ENCODE results near the gene MAML3. TPM values are rescaled to one million over a fixed set of nuclear protein-coding genes. Genes with fewer than 3 reads are reported as not detected.

The MAML3 gene
- polyA plus RNA-seq, 1 donor = 17.2 TPM

DNA sequence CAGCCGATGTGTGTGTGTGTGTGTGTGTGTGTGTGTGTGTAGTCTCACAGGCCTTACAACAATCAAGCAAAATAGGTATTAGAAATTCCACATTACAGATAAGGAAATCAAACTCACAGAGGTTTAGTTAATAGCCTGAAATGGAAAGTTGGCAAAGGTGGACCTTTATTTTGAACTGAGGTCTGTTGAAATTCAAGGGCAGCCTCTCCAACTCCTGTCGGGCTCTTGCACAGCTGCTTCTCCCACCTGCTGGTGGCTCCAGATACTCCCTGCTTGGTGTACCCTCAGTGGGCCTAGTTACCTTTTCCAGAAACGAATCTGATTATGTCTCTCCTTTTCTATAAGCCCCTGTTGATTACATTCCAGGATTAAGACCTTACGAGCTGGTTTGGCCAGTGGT is 292.5 kb downstream of the MAML3 start:
- DNase-seq = no peak

DNA sequence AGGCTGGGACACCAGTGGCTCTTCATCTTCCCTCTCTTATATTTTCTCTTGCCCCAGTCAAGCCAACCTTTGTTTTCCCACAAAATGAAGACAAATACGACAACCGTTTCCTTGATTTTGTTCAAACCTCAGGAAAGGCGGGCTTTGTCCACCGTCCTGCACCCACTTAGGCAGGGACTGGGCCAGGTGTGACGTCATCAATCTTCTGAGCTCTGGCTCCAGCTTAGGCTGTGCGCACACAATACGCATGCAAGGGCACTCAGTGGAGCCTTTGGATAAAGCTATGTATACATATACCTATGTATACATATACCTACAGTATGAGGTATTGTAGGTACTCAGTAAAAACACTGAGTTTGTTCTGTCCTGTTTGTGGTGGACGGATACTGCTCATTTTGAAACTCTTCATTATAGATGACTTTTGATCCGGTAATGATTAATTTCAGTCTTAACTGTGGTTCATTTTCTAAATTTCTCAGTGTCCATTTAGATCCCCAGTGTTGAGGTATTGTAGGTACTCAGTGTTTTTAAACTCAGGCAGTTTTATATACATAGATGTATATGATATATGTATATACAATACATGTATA is 293.5 kb downstream of the MAML3 start:
- no peak for DNase-seq

DNA sequence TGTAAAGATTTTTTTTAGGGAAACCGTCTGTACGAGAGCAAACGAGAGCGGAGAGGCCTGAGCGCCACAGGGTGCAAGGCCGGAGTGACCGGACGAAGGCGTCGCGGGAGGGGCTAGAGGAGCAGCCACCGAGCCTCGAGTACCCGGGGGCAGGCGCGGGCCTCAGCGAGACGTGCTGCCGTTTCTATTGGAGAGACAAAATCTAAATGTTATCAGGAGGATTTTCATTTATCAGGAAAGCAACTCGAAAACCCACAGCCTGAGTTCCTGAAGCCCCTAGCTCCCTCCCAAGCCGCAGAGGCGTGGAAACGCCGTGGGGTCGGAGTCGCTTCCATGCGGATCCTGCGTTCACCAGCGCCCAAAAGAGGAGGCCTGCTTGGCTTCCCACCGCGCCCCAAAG is 294.1 kb downstream of the MAML3 start:
- no peak for DNase-seq

DNA sequence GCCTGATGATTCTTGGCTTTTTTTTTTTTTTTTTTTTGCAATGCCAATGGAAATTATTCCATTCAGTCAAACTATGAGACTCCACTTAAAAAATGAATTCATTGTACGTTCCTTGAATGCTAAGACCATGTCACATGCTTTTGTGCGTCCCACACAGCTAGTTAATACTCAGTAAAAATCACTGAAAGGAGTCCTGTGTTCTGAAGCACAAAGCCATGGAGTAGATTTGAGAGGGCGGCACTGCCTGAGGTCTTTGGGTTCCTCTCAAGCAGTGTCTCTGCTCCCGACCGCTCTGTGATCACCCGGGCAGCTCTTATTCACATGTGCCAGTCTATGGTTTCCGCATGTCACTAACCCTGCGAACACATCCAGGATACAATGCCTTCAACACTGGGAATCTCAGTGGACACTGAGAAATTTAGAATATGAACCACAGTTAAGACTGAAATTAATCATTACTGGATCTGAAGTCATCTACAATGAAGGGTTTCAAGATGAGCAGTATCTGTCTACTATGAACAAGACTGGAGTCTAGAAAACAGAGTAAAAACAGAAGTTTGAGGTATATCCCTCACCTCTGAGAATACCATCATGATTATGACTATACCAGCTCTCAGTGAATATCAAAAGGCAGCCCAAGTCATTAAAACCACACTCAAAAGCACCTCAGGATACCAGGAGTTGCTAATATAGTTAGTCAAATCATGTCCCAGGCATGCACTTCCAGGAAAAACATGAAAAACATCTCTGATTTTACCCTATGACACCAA is 295.4 kb downstream of the MAML3 start:
- no peak for DNase-seq

DNA sequence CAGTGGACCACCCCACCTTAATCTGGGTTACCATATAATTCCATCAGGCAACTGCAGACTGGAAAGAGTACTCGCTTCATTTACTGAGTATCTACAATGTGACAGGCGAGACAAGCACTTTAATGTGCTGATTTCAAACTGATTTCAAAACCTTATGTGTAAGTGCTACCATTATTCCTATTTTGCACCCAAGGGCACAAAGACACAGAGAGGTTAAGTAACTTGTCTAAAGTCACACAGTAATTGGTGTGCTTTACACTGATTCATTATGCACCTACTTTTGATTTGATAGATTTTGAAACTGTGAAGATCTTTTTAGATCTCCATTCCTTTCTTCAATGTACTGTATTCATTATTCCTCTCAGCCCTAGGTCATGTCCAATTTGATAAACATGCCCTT is 296.0 kb downstream of the MAML3 start:
- DNase-seq = no peak

DNA sequence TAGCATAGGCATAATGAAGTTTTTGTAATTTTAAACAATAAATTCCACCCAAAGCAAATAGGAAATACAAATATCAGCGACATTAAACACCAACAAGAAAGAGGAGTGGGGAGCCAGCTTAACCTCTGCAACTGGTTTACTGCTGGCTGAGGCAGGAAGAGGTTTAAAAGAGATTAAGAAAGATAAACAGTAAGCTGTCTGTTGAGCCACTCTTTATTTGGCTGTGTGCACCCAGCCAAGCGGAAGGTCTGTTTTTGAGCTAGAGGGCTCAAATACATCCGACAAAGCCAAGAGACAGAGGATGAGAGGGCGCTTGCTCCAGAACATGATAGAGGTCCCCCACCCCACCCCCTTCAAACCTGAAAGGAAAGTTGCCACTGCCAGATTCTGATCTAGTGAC is 297.0 kb downstream of the MAML3 start:
- DNase-seq = no peak

DNA sequence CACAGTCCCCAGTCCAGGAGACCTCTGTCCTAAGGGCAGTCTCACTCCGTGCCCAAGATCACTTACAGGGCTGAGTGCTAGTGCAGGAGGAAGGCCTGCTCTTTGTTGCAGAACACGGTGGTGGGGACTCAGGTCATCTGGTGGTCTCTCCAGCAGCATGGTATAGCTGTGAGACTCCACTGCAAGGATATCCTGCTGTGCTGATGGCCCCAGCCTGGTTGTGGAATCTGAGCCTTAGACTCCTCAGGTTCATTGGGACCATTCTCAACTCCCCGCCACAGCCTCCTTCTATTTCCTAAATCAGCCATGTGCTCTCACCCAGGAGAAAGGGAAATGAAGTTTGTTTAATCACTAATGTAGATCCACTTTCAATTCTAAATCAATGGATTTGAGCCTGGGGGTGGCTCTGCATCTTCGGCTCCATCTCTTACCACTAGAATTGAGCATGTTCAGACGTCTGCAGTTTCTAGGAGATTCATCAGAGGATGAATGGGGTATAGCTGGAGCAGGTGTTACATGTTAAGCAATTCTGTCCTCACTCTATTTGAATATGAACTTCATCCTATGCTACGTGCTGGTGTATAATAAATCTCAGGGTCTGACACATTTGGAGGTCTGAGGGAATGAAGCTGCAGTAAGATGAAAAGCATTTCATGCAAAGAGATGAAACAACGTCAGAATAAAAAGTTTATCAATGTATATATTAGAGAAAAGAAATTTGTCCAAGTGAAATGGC is 299.1 kb downstream of the MAML3 start:
- DNase-seq = no peak

DNA sequence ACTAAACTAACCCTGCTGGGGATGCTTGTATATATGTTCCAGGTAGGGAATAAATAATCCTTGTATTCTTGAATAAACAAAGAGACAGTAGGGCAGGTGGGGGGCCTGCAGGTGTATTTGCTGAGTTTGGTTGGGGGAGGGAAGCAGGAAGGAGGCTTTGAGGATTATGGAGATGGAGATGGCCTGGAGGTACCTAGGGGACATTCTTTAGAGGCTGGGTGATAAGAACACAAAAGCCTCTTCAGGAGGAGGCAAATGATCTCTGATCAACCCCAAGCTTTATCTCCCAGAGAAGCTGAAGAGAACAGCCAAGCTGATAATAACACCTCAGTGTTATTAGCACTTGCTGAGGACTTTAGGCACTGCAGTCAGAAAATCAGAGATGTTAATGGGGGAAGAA is 300.7 kb downstream of the MAML3 start:
- no peak for DNase-seq

DNA sequence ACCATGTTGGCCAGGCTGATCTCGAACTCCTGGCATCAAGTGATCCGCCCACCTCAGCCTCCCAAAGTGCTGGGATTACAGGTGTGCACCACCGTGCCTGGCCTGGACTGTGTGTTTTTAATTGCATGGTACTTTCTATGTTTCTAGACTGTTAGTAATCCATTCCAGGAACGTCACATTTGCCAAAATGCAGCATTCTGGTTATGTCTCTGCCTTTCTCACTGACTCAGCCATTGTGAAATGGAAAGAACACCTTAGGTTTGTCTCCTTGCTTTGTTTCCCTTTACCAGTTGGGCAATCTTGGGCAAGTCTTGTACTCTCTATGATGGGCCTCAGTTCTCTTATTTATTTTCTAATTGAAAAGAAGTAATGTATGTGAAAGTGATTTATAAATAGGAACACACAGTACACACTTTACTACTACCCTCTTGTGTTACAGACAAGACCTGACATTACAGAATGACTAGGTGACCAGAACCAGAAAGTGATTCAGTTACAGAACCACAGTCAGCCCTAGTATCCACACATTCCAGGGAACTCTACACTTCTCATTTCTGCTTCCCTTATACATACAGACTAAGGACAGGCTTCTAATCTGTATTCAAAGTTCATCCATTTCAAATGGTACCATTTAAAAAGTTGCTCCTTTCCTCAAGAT is 301.2 kb downstream of the MAML3 start:
- DNase-seq = no peak

DNA sequence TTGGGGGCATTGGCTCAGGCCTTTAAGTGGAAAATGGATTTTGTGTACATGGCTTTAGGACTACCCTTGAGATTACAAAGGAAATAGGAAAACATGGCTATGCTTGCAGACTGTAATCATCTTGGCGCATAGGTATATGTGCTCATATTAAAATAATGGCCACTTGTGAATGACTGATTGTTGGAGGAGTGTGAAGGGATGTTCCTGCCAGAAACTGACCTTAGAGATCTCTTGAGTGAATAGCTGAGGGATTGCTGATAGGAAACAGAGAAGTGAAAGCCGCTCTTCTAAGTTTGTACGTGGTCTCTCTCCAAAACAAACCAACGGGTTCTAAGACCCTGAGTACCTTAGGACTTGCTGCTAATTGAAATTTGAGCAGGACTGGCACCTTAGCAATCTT is 302.3 kb downstream of the MAML3 start:
- DNase-seq = no peak

DNA sequence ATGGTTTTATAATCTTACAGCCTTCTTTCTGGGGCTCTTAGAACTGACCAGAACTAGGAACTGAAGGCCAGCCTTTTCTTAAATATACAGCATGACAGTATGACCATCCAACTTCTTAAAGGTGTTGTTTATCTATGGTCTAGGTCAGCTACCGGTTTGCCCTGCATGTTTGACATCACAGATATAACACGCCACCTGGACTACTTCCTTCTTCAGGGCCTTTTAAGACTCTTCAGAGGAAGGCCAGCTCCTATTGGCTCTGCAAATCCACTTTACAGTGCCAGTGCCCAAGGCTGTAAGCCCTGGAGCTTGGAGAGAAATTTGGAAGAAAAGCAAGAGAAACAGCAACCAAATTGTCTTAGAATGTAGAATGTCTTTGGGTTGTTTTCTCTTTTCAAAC is 302.9 kb downstream of the MAML3 start:
- DNase-seq = no peak

DNA sequence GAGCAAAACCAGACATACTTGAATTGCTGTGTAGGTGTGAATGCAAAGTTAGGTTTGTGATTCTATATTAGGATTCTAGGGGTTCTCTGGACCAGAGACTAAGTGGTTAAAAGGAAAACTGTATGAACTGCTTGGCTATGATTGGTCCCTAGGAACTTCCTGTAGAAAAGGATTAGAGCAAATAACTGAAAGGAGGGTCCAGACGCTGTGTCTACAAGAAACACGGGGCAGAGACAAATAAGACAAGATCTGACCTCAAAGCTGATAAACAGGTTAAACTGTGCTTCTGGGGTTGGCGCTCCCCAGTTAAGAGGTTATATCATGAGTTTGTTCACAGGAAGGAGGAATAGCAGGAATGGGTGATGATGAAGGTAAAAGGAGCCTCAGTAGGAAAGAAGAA is 304.8 kb downstream of the MAML3 start:
- DNase-seq = no peak

DNA sequence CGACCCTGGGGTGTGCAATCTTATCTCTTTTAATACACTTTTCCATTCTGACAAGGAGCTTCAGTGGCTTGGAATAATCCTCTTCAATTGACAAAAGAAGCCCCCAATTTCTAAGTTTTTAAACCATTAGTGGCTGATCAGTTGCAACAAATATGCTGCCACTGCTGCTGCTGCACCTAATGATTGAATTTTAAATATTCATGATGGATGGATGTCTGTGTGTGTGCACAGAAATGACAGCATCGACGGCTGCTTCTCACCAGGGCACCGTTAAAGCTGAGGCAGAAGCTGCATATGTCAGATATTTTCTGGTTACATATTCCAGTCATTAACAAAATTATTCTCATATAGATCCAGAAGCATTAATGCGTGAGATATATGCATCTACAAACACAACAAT is 306.0 kb downstream of the MAML3 start:
- no peak for DNase-seq

DNA sequence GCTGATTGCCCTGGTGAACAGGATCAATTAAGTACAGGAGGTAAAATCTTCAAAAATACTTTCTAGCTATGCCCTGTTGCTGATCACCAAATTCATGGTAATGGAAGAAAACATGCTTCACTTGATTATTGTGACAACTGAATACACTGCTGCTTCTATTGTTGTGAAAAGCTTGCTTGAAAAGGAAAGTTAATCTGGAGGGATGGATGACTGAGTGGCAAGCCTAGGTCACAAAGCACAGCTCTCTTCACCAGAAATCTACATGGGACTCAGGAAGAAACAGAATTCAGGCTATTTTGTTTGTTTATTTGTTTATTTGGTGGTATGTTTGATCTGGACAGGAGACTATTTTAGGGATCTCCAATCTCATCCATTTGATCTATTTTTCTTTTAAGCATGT is 306.4 kb downstream of the MAML3 start:
- no peak for DNase-seq

DNA sequence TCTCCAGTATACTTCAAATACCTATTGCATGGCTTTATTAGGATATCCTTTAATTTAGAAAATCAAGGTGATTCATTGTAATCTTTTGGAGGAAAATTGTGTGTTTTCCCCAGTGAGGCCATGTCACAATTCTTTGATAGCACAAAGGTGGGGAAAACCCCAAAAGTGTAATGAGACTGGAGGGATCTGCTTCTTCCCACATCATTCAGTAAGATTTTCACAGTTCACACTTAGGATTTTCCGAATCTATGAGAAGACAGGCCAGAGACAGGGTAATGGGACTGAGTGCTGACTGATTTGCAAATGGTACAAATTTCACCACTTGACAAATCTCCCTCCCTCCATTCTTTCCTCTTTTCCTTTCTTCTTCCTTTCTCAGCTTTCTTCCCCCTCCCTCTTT is 307.2 kb downstream of the MAML3 start:
- no peak for DNase-seq

DNA sequence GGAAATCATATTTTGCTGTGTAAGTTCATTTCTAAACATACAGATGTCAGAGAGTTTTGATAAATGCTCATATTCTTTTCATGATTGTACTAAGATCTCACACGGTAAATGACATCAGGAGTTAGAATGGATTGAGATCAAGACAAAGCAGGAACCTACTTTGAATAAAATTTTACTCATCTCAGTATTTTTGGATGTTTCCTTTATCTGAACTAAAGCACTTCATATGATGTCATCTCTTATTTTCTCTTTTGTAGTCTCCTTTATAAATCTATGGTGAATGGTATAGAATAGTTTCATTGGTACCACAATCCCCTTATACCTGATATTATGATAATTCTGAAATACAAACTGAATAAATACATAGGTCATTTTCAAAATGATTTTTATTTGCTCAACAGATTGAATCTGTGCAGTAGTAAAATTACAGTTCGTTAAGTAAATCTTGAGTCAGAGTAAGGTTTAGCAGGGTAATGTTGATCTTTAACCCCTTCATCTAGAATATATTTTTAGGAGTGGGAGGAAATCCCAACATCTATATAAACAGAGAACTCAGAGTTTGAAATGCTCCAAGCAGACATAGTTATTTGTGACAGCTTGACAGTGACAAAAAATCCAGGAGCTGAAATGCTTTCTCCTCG is 308.4 kb downstream of the MAML3 start:
- no peak for DNase-seq

DNA sequence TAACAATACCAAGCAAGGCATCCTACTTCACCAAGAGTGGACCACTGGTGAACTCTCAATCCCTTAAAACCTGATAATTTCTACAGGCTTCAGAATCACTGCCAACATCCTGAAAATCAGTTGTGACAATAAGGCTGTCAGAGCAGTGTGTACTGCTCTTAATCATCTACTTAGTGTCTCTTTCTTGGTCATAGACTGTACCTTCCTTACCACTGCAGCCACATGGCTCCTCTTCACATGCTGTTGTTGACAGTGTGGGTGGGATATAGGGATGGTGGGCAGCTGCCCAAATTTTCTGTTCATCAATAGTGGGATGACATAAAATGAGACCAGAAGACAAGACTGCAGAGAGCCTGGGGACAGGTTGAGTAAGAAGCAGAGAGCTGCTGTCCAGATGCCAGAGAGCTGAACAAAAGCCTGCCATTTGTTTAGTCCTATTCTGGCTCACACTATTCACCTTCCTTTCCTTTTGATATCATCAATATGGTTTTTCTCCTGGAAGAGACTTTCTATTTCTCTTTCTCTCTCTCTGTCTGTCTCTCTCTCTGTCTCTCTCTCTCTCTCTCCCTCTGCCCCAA is 309.4 kb downstream of the MAML3 start:
- DNase-seq = no peak

DNA sequence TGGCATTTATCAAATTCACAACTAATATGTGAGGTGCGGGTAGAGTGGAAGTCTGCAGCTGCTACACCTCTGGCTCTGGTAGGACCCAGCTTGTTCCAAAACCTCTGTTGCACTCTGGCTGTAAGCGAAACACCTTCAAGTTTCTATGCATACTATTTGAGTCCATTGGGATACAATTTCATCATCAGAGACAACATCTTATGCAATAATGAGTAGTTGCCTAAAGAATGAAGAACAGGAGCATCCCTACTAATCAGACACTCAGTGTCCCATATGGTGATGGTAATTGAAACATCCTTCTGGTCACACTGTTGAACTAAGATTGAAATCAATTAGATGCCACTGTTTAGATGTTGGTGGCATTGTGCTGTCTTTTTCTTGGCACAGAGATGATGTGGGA is 309.9 kb downstream of the MAML3 start:
- no peak for DNase-seq

DNA sequence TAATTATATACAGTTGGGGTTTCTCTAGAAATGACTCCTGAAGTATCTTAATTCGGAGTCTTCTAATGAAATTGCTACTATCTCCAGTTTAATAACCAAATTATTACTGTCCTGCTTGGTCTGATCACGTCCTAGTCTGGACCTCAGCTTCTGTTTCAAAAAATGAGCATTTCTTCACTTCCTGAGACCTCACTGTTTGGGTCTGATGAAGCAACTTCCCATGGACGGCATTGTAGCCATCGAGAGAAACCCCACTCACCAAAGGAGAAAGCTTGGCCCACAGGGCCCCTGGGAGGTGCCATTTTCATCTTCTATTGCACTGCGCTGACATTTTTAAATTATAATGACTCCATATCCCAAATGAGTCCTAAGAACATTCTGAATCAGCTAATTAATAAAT is 310.3 kb downstream of the MAML3 start:
- DNase-seq = no peak

DNA sequence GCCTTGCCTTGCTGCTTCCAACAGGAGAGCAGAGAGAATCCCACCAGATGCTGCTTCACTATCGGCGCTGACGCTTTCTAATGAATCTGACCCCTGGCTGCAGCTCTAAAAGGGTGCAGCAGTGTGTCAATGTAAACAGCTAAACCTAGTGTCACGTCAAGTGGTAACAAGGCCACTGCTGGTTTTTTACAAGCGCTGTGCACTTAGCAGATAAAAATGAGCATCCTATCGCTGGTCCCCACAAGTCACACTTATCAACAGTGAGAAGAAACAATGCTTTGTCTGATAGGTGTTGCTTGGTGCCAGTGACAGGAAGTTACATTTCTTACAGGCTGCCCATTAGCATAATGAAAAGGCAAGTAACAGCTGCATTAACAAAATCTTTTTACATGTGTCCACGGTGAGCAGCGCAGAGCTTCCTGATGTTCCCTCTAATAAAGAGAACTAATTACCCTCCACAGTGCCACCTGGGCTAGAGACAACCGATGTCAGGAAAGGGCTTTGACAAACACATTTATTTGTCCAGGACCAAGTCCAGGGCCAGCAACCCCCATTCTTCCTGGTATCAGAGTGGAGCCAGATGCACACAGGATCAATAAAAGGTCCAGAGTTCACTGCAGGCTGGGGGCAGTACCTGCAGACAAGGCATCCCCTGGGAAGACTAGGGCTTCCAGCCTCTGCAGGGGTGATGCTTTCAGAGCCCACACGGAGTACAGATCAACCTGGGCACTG is 312.4 kb downstream of the MAML3 start:
- DNase-seq = no peak

DNA sequence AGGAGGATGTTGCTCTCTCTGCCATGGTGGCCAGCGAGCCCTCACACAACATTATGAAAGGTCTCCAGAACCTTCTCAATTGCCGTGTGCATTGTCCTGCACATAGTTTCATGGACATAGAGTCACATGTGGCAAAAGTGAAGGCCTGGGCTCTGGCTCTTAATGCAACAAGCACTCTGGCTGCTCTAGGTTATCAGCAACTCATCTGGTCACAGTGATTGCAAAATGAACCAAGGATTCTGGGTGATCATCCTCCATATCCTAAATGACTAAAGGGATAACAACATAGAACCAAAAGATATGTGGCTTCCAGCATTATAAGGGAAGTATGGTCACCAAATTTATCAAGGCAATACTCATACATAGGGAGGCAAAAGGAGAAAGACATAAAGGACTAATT is 313.2 kb downstream of the MAML3 start:
- no peak for DNase-seq

Measured in left kidney (tissue), 2 donors.